HG02884 (cell line): ENCODE results near the gene GPC3.

Source experiments
- ATAC-seq: cut with Tn5 transposase; IDR thresholded peaks from one replicate; pipeline ENCODE4 v1.9.1; 2021; ENCODE audit warnings: mild to moderate bottlenecking, moderate library complexity; ENCODE audit not compliant: unreplicated experiment

Gene GPC3

DNA sequence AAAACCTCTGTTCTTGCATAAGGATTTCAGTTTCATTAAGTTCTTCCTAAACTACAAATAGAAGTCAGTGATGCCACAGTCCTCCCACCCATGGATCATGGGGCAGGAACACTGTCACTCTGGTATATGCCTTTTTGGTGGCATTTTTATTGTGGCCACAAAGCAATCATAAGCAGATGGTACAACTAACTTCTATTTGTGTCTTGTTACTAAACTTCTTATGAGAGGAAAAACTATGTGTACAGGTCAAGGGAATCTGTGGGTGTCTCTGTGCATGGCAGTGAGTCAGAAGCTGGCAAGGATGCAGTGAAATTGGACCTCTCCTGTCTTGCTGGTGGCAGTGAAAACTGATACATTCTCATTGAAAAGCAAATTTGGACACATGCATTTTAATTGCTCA, 325.1 kb downstream of the GPC3 start:
- ATAC-seq: no peak

DNA sequence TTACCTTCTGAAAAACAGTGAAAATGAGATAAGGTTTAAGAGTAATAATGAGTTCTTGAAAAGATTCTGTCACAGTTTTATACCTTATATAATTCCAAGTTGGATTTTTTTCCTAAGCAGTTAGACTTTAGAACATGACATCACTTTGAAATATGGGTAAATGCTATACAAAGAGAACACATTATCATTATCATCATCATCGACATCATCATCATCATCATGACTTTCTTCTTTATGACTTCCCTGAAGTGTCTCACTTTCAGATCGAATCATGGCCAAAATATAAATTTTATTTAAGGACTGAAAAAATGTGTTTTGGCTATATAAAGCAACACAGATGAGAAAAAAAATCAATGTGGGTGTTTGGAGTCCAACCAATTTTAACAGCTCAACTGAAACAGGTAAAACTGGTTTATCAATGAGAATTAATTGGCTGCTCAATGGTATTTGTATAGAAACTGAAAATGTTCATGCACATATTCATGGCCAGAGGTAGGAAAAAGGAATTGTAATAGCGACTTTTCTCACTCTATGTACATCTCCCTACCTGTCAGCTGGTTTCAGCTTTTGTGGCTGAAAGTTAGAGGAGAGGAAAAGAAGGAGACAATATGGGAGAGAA, 327.0 kb downstream of the GPC3 start:
- ATAC-seq: no peak

DNA sequence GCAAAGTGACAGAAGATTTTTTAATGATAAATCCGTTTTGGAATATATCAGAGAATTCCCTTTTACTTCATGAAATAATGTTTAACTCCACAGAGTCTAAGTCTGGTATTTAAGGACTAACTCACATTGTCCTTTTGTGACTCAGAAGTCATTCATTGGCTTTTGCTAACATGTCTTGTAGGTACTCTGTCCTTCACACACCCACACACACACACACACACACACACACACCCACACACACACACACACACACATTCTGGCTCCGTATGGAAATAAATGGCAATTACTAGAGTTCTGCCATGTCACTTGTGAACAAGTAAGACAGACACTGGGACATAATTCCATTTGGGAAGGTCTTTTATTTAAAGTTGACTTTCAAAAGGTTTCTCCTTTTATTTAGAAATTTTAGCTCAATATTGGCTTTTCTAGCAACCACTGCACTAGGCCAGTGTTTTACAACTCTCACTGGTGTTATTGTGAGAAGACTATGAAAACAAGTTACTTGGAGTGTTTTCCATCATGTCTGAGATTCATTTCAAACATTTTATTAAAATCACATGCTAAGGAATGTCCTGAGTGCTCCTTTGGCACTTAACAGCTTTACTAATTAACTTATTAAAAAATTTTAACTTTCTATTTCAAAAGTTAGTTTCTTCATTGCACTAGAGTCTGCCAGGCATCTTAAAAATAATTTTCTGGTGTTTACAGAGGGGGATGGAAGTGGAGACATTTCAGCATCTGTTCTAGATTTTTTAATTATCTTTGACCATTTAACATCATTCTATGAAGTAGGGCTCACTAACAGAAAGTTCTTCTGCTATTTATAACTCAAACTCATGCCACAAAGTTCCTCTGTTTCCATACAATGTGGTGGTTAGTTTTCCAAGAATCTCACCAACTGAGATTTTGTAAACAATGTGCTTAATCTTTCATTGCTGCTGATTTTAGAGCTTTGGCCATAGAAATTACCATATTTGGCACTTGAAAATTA, 329.8 kb downstream of the GPC3 start:
- ATAC-seq: no peak

DNA sequence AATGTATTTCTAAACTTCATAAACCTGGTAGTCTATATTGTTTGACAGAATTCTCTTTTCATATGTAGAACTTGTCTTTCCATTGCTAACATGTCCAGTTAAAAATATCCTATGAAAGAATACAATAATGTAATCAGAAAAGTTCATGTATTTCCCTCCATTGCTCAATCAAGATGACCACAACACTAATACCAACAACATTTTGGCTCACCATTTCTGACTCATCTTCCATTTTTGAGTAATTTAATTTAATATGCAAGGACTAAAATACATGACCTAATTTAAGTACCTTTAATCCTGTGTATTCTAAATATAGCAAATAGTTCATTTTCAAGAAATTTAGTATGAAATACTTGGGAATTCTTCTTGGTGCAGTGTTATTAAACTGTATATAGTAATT, 330.6 kb downstream of the GPC3 start:
- ATAC-seq: no peak

DNA sequence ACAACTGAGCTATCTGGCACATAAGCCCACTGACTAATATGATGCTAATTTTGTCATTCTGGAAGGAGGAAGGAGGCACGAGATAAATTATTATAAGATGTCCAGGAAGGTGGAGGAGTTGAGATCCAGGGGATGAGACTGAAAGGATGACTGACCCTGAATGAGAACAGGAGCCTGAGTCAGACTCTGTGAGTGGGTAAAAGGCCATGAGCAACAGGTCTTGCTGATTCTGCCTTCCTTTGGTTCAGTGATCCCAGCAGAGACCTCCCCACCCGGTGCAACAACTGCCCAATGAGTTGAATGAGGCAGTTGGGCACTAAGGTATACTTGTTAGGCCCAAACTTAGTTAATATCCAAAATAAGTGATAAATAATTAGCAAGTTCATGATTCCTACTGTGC, 332.0 kb downstream of the GPC3 start:
- no peak for ATAC-seq

DNA sequence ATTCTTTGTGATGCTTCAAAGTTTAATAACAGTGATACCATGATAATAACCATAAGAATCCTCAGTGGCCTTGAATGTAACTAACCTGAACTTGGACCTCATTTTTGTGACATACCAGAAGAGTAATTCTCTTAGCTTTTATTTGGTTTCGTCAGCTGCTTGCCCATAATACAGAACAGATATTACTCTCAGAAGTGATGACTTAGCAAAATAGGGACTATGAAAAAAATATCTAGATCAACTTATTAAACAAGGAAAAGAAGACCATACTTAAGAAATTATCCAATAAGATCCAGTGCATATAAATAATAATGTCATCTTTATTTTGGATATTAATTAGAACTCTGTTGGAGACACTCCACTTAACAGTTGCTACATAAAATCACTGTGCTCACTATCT, 333.2 kb downstream of the GPC3 start:
- no peak for ATAC-seq

DNA sequence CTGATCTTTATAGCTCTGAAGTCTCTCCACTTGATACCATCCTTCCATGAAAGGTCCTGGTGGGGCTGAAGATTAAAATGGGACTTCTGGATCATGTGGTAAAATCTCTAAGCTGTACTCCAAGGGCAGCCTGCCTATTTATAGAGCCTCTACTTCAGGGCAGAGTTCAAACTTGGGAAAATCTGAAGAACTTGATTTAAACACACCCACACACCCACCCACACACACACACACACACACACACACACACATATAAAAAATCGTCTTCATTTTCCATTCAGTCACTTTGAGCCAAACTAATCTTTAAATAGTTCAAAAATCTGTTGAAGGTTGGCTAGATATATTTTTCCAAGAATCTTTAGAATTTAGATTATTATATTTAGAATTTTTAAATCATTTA, 335.2 kb downstream of the GPC3 start:
- ATAC-seq: no peak

DNA sequence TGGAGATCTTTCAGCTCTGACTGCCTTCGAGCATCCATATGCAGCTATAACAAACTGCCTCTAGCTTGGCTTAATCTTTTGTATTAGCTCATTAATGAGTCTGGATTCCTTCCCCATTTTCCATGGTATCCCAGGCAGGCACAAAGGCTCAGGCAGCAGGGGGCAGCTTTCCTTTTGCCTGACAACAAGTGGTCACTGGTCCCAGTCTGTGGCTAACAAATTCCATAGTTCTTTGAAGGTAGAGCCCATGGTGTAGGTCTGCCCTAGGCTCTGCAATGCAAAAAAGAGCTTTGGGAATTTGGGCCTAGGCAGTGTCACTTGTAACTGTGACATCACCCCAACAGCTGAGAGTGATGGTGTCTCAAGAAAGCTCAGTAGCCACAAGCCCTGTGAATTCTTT, 335.7 kb downstream of the GPC3 start:
- ATAC-seq: no peak

DNA sequence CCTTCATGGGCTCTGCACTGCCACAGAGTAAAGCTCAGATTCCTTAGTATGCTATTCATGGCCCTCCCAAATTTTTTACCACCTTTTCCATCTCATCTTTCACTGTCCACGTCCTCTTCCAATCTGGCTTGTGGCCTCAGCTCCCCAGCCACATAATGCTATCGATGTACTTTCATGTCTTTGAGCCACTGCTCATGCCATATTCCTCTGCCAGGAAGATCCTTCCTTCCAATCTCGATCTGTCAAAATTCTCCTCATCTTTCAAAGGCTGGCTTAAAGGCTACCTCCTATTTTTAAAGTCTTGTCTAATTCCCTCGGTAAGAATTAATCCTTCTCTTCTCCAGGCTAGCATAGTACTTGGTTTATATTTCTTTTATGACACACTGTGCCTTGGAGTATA, 336.8 kb downstream of the GPC3 start:
- no peak for ATAC-seq

DNA sequence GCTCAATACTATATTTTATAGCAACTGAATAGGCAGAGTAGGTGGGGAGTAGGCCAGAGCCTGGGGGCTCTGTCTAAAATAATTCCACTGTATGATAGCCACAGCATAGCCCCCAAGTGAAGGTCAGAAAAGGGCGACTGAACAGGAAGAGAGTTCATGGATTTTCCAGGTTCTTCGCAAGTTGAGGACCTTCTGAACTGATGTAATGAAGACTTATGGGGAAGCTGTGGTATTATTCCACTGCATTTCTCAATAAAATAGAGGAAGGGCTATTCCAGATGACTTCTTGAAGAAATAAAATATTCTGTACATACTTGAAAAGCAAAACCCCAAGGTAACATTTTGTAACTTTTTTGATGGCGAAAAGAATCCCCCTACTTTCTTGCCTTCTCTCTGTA, 338.7 kb downstream of the GPC3 start:
- ATAC-seq: no peak

DNA sequence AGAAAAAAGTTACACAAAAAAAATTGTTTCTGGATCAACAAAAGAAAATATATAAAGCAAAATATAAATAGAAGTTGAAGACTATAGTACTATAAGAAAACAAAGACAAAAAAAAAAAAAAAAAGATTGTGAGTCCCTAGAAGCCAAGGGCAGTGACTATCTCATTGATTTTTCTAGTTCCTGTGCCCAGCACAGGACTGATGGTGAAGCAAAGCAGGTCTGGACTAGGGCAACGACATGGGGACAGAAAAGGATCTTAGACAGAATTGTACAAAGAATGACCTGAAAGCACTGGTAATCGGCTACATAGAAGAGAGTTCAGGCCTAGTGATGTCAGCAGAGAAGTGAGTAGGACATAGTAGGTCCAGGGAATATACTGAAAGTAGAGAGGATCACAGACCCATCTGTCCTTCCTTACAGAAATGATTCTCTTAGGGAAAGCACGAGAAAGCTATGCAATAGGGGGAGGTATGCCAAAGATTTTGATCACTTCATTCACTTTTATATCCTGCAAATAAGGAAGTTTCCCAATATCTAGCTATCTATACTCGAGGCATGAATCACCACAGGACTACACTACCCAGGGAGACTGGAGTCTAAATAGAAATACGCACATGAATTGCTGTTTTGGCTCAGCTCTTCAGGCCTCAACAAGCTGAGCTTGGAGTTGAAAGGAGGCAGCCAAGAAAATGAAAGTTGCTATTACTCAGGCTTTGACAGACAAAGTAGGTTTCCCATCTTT, 339.2 kb downstream of the GPC3 start:
- ATAC-seq: no peak

DNA sequence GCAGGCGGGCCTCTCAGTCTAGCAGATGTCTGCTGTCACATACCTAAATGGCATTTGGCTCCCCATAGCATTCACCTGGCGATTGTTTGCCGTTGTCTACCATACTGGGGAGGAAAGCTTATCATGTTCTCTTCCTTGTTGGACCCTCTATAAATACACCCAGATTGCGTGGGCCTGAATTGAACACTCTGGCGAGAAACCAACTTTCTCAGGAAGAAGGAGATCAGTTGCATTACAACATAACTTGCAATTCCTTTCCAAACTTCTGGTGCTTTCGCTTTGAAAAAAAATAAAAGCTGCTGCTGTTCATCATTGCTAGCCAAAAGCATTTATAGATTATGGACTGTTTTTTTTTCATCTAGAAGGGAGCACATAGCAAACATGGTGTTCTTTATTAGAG, 340.1 kb downstream of the GPC3 start:
- no peak for ATAC-seq

DNA sequence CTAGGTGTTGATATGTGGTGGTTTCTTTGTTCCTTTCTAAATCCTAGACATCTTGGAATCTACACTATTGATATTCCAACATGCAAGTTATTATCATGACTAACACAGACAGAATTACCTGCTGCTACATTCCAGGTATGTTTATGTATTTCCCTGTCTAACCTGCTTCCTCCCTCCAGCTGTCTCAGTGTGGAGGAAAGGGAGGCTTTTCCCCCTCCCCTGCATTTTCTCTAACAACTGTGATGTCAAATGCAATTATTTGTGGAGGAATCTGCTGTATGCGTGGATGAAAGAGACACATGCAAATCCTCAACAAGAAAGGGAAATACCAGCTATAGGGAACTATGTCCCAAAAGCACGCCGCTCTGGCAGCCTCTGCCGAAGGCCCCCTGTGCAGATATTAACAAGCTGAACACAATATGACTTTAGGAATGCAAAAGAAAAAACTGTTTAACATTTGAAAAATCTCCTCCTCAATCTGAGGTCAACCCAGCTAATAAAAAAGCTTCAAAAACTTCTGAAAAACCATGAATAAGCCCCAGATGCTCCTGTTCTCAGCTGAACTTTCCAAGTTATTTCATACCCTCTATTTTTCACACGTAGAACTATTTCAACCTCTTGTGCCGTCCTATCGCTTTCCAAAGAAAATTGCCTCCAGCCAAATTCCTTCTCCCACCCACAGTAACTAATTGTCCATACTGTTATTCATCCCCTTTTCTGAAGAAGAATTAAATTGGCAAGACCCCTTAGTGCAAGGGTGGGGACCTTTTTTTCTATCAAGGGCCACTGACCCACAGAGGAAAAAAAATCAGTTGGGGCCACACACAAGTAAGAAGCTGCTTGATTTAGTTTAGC, 345.0 kb downstream of the GPC3 start:
- no peak for ATAC-seq

DNA sequence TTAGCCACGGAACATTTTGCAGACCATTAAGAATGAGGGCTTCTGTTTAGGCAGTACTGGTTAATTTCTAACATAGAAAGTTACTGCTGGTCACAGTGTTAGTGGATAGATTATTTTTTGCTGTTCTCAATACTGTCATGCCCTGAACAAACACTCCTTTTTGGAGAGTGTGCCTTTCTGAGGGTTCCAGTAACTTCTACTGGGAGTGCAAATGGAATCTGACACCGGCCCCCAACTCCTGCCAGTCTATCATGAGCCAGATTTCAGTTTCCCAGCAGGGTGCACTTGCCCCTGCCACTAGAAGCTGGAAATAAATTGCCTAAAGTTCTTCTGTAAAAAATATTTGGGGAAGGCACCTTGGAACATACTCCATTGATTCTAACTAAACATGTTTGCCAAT, 345.7 kb downstream of the GPC3 start:
- no peak for ATAC-seq

DNA sequence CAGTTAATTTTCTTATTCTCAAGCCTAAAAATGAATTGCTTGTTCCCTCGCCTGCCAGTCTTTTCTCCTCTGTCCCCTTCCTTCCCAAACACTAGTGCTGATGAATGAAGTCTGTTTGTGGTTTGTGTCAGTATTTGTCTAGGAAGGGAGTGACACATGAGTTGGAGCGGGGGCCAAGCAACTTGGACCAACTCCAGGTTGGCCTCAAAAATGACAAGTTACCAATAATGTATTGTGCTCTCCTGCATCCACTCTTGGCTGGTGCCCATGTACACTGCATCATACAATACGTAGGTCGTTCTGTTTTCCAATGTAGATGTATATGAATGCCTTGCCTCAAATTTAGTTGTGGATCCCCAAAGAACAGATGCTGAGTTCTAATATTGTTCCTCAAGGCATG, 347.1 kb downstream of the GPC3 start:
- no peak for ATAC-seq

DNA sequence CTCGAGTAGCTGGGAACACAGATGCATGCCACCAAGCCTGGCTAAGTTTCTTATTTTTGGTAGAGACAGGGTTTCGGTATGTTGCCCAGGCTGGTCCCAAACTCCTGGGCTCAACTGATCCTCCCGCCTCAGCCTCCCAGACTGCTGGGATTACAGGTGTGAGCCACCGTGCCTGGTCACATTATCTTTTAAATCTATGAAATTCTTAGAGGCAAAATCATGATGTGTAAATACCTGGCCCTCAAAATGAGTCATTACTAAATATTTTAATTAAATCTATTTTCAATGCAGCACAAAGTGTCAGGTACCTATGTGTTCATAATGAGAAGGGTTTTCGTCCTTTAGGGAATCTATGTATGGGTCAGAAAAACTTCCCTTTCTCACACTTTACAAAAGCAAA, 347.6 kb downstream of the GPC3 start:
- no peak for ATAC-seq

DNA sequence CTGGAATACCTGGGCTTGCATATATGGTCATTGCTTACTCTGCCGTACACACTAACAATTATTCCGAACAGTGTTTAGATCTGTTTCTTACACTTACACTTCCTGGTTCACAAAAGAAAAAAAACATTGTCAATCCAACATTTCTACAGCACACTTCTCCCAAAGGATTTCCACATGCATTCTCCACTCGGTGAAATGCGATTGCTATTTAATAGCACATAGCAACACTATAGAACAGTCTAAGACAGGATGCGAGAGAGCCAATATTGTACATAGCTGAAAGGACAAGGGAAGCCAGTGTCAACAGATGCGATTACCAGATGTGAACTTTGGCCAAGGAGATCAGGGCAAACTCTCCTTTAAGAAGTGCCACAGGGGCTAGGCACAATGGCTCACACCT, 349.4 kb downstream of the GPC3 start:
- no peak for ATAC-seq

DNA sequence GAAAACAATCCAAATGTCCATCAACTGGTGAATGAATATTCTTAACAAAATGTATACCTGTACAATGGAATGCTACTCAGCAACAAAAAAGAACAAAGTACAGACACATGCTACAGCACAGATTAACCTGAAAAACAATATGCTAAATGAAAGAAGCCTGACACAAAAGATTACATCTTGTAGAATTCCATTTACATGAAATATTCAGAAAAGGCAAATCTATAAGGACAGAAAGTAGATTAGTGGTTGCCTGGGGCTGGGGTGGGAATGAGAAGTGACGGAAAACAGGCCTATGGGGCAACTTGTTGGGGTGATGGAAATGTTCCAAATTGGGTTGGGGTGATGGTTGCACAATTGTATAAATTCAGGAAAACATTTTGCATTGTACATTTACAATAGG, 351.0 kb downstream of the GPC3 start:
- no peak for ATAC-seq

DNA sequence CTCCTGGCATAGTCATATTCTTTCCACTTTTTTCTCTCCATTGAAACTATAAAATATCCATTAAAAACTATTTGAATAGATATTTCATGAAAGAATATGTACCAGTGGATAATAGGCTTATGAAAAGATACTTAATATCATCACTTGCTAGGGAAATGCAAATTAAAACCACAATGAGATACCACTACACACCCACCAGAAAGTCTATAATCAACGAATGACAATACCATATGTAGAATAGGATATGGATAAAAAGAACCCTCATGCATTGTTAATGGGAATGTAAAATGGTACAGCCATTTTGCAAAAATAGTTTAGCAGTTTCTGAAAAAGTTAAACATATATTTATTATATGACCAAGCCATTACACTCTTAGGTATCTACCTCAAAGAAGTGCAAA, 351.4 kb downstream of the GPC3 start:
- no peak for ATAC-seq

DNA sequence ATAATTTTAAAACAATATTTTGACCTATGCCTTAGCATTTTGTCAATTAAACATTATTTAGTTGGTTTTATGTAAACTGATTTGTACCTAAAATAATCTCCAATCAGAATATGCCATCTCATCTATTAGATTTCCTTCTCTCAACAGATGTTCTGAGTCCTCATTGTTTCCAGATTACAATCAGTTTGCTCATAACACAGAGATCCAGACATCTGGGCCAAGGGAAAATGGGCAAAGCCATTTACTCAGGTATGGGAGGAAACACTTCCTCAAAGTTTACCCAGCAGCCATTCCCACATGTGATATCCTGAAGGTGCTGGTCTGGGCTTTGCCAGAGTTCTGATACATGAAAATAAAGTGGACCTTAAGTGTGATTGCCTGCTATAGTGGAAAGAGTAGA, 352.2 kb downstream of the GPC3 start:
- ATAC-seq: no peak

DNA sequence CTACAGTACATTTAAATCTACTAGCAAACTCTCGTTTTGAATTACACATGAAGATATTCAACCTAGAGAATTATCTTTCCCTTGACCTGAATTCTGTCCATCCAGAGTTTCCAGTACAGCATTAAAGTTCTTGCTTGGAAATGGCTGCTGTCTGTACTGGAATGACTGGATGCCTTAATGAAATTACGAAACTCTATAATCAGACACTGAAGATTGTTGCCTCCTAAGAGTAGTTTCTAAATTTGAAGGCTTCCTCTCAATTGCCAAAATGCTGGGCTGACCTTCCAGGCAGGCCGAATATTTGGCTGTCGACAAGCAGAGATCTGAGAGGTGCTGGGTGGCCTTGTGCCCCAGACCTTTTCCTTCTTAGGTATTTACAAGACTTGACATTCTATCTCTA, 355.0 kb downstream of the GPC3 start:
- ATAC-seq: no peak
